Jurkat, Clone E6-1 (cell line): ENCODE measurements around the gene KIAA1614.

Experiments used
- DNase-seq: peaks from one replicate; pipeline ENCODE4 v3.0.0-alpha.2; 2011; ENCODE audit warnings: low read depth, low spot score
- H3K4me3 ChIP-seq: 2 replicates; pipeline ENCODE4 v1.5.1; 2011; ENCODE audit warnings: mild to moderate bottlenecking, low read length, control low read depth, moderate library complexity

Gene KIAA1614

DNA sequence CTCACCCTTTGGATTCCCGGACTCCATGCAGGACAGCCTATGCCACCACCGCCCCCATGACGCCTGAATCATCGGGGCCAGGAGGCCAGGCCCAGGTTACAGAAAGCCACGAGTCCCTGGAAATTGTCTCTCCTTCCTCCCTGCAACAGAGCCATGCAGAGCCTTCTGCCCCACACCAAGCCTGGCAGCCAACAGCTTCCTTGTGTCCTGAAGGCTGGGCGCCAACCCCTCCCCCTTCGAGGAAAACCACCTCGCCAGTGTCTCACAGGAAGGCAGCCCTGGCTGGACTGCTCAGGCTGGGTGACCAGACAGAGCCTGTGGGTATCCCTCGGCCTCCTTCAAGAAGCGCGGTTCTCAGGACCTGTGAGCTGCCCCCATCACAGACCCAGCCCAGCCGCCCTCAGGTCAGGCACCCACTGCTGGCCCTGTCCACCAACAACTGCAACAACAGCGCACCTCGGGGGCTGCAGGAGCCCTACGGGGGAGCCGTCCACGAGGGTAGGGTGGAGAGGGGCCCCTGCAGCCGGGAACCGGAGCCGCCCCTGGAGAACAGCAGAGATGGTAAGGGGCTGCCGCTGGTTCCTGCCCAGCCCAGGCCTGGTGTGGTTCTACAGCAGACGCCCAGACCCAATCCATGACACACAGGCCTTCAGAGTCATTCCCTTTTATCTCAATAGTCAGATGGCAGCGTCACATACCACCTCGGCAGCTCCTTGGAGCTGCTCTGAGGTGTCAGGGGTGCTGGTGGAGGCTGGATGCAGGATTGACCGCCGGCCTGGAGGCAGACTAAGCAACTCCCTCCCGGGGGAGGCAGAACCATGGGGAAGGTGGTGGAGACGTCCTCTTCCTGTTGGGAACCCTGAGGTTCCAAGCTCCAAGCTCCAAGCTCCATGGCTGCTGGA is 23.7 kb downstream of the KIAA1614 start:
- no peak overlapping the region for H3K4me3 ChIP-seq
- DNase-seq = no peak

DNA sequence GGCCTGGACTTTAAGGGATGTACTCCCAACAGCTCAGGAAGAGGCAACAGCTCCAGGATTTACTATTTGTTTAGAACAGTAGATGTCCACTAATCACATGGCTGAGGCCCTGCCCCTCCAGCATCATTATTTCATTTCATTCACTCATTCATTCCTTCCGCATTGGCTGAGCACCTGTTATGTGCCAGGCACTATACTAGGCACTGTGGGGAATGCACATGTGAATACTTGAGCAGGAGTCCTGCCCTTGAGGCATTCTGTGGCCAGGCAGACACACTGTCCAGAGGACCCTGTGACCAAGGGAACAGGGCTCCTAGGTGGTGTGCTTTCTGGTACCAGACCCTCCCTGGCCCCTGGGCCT is 24.3 kb downstream of the KIAA1614 start:
- H3K4me3 ChIP-seq = no peak overlapping the region
- DNase-seq = no peak

DNA sequence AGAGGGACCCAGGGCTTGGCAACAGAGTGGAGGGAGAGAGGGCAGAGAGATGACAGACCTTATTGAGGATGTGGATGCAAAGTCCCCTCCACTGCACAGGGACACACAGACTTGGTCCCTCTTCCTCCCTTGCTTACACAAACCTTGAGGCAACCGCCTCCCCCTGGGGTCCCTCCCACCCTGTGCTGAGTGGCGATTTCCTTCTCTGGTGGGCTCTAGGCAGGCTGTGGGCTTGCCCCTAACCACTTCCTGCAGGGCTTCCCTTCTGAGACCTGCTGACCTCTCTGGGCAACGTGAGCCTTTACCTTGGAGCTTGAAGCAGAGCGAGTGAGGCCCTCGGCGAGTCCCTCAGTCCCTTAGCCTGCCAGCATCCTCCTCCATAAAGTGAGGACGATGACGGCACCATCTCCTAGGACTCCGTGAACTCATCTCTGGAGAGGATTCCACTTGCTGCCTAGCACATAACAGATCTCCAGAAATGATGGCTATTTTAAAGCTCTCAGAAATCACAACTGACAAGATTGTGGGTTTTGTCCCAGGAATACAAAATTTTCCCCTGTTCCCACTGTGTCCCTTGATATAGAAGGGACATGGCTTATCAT is 25.0 kb downstream of the KIAA1614 start:
- no peak for DNase-seq
- no peak overlapping the region for H3K4me3 ChIP-seq

DNA sequence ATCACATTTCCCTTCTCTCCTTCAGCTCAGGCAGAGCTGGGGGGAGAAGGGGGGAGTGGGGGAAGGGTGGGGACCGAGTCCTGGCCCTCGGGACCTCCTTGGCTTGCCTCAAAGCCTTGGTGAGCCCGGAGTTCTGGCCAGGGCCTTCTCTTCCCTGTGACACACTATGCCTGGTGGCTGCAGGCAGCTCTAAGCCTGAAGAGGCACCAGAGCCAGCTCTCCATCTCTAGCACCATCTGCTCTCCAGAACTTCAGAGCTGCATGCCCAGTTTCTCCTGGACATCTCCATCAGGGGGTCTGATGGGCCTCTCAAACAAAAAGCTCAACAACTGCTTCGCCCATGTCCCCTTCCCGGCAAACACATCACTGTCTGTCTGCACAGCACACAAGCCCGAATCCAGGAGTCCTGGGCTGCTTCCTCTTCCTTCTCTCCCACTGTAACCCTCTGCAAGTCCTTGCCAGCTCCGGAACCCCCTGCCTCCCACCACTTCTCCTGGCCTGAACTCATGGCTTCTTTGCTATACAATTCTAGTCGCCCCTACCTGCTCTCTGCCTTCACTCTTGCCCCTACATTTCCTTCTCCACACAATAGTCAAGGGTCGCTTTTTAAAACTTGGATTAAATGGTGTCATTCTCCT is 26.5 kb downstream of the KIAA1614 start:
- H3K4me3 ChIP-seq = no peak overlapping the region
- DNase-seq = no peak

DNA sequence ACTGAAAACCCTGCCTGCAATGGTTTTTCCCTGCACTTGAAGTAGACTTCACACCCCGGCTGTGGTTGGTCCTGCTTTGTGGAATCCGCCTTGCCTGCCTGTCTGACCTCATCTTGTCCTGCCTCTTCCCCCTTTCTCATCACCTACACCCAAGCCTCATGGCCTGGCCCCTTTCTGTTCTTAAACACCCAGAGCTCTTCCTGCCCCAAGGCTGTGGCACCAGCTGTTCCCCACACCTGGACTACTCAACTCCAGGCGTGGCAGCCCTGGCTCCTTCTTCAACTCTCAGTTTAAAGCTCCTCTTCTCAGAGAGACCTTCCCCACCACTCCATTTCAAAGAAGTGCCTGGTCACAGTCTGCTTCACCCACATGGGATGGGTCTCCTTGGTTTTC is 27.0 kb downstream of the KIAA1614 start:
- DNase-seq = no peak
- no peak overlapping the region for H3K4me3 ChIP-seq

DNA sequence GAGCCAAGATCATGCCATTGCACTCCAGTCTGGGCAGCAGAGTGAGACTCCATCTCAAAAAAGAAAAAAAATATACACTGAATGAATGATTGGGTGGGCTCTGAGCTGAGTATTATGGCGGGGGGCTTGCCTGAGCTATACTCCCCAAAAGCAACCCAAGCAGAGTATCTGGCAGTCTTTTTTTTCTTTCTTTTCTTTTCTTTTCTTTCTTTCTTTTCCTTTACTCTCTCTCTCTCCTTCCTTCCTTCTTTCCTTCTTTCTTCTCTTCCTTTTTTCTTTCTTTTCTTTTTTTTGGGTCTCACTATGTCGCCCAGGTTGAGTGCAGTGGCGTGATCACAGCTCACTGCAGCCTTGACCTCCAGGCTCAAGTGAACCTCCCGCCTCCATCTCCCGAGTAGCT is 27.7 kb downstream of the KIAA1614 start:
- DNase-seq = no peak
- no peak overlapping the region for H3K4me3 ChIP-seq

DNA sequence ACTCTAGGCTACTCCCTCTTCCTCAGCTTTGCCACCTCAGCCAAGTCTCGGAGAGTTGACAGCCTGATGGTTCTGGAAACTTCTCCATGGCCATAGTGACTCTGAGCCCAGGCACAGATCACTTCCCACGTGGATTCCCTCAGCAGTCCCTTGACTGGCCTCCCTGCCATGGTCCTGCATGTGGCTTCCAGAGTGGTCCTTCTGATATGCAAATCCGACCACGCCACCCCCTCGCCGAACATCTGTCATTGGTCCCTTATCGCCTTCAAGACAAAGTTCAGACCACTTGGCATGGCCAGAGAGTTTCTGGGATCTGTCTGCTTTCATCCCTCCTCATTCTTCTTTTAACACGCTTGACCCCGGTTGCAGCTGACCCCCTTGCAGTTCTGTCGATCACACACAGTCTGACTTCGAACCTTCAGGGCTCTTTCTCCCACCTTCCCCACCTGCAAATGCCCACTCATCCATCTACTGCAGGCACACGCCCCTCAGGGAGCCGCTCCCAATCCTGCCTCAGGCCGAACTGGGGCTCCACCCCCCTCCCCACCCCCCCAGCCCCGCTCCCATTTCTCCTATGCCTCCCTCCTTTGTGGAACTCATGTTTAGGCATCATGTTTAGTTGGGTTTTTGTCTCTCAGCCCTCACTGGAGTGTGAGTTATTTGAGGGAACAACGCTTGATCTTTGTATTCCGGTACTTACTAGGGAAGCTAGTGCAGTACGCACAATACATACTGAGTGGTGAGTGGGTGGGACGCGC is 29.0 kb downstream of the KIAA1614 start:
- no peak for DNase-seq
- H3K4me3 ChIP-seq = no peak overlapping the region

DNA sequence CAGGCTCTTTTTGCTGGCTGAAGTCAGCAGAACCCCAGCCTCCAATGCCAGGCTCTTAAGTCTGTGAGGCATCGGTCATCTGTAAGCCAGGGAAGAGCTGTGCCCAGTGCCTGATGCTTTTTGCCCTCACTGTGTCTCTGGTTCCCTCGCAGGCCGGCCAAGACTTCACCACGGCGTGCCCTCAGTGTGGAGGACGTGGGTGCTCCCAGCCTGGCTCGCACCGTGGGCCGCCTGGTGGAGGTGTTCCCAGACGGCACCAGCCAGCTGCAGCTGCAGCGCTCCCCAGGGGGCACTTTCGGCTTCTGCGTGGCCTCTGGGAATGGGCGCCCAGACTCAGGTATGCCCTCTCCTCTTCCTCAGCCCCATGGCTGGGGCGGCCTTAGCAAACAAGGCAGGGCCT is 32.5 kb downstream of the KIAA1614 start:
- no peak for DNase-seq
- H3K4me3 ChIP-seq = no peak overlapping the region; the same call in 1 of the 2 replicates

DNA sequence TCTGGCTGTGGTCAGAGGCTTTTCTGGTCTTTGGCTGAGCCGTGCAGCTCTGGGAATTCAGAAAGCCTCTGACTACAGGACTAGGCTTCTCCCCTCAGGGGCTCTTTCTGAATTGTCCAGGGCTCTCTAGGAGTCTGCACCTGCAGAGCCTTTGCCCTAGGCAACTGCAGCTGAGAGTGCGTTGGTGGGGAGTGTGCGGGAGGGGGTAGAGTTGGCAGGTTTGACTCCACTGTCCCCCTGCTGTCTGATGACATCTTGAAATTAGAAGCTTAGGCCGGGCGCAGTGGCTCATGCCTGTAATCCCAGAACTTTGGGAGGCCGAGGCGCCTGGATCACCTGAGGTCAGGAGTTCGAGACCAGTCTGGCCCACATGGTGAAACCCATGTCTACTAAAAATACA is 32.9 kb downstream of the KIAA1614 start:
- DNase-seq = peak; percentile 77
- H3K4me3 ChIP-seq = no peak overlapping the region; the same call in 1 of the 2 replicates

DNA sequence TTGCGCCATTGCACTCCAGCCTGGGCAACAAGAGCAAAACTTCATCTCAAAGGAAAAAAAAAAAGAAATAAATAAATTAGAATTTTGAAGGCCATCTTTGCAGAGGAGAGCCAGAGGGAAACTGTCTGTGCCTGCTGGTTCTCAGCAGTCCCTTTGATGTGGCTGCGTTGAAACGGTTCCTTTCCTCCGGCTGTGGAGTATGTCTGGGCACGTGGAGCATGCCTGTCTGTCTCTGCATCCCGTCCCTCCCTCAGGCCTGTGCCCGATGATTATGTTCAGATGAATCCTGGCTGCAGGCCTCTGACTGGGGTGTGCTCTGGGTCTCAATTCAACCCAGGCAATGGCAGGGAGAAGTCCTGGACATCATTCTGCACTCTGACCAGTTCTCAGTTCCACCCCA is 33.4 kb downstream of the KIAA1614 start:
- DNase-seq = peak; percentile 96

DNA sequence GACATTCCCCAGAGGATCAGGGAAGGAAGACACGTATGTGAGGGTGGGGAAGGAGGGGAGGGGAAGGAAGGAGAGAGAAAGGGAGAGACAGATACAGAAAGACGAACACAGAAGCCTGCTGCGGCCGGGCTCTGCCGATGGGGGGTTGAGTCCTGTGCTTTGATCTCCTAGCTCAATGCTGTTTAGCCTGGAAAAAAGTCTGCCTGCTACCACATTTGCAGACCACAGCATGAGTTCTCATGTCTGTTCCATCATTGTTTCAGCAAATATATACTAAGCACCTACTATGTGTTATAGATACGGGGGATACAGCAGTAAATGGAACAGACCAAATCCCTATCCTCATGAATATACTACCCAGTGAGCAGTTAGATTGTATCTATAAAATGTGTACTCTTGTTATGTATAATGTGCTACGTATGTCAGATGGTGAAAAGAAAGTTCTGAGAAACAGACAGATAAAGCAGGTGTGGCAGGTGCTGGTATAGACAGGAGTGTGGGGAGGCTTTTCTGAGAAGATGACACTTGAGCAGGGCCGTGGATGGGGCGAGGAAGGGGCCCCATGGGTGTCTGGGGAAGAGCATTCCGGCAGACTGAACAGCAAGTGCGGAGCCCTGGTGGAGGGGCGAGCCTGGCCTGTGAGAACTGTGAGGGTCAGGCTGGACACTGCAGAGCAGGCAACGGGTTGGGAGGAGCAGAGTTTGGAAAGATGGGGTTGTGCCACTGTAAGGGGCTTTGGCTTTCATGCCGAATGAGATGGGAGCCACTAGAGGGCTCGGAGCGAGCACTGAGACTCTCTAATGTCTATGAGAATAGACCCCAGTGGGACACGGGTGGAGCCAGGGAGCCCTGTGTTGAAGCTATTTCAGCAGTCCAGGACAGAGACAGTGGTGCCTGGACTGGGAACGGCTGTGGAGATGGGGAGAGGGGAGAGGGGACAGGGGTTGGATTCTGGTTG is 34.1 kb downstream of the KIAA1614 start:
- DNase-seq = peak; percentile 90
- H3K4me3 ChIP-seq = peak overlapping the region; percentile 35

More for the DNA sequence above, 33.4 kb downstream of the KIAA1614 start:
- H3K4me3 ChIP-seq = peak overlapping the region; percentile 35

DNA sequence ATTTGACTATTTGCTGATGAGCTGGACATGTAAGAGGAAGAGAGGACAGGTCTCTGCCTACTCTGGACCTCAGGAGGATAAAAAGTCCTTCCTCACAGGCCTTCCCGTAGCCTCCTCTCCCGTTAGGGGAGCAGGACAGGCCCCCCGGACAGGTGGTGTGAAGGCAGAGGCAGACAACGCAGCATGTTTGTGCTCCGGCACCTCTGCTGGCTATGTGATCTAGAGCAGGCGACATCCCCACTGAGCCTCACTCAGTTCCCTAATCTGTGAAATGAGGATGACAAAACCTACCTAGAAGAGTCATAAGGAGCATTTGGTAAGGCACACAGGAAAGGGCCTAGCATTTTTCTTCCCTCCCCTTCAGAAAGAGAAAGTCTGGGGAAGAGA is 34.8 kb downstream of the KIAA1614 start:
- DNase-seq = no peak
- H3K4me3 ChIP-seq = no peak overlapping the region

DNA sequence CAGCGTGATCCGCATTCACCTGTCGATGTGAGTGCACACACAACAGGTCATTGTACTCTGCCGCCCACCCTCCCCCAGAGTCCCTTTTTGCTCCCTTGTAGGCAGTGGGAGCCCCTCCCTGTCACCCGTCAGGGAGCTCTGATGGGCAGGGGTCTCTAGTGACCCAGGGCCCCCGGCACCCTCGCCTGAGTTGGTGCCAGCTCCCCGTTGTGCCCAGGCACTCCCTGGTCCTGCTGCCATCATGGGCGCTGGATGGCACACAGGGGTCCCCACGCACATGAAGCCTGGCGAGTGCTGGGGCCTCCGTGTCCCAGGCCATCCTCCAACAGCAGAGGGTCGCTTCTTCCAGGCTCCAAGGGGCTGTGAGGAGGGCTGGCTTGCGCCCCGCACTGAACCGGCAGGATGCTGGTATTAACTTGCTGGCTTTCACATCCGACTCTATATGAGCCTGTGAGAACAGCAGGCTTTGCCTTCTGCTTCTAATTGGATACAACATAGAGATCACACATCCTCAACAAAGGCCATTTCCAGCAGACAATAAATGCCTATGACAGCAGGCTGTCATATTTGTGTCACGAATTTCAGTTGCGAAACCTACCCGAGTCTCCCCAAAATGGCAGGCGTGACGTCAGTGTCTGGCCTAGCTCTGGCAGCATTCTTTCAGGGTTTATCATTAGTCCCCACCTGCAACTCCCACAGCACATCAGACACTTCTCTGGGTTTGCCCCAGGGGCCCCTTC is 35.4 kb downstream of the KIAA1614 start:
- no peak for DNase-seq

DNA sequence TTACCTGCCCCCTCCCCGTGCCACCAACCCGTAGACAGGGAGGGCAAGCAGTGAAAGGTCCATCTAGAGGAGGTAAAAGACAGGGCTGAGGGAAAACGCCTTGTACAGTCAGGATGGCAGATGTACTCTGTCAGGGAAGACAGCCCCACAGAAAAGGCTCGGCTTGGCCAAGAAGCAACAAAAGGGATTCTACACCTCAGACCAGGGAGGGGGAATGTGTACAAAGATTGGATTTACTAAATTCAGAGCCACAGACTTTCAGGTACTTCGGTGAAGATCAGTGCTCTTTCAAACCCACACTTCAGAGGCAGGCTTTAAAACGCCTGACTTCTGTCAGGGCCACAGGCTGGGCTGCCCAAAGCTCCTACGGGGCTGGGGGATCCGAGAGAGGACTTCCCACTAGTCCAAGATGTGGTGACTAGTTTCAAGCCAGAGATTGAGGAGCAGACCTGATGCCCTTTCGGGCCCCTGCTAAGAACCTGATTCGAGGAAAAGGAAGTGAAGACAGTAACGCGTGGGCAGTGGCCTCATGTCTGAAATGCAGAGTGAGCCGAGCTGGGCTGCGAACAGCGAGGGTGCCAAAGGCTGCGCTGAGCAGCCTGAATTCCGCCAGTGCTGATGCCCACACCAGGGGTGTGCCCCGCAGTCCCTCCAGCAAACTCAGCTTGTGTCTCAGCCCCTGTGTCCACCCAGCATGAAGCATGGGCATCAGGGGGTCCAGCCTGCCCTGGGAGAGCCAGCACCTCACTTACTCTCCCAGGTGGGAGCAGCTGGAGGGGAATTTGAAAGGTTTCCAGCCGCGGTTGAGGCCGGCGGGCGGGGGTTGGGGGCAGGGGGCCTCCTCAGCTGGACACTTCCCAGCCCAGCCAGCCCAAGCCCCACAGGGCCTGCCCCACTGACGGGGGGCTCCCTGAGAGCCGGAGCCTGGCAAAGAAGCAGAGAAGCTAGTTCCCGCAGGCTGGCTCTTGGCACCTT is 36.2 kb downstream of the KIAA1614 start:
- DNase-seq = no peak
- H3K4me3 ChIP-seq = no peak overlapping the region

More for the DNA sequence above, 35.4 kb downstream of the KIAA1614 start:
- H3K4me3 ChIP-seq = no peak overlapping the region

DNA sequence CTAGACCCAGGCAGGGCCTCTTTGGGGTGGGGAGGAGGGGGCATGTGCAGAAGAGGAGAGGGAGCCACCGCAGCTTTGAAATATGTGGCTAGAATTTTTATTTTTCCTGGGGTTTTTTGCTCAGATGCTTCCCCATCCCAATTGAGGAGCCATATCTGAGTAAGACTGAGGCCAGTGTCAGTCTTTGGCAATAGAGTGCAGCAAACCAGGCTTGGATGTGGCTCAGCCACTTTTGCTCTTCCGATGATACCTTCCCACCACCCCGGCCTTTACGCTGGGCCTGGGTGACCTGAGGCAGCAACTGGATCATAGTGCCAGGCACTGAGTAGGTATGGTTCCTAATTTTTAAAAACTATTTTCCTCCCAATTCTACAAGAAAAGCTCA is 36.9 kb downstream of the KIAA1614 start:
- no peak for DNase-seq
- no peak overlapping the region for H3K4me3 ChIP-seq

DNA sequence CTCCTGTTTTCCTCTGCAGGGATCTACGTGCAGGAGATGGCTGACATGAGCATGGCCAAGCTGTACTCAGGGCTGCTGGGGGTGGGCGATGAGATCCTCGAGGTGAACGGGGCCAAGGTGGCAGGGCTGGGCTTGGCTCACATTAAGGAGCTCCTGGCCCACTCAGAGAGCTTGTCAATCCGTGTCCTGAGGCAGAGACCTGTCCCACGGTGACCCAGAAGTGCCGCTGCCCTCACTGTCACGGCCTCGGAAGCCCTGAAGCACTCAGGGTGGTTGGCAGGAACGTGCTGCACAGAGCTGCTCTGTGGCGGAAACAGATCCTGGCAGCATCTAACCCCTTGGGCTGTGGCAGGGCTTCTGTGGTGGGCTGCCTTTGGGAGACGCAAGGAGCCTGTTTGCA is 37.6 kb downstream of the KIAA1614 start:
- no peak for DNase-seq
- no peak overlapping the region for H3K4me3 ChIP-seq
